Panc1 (cell line): ENCODE results near the gene NCR3LG1.

ENCODE experiments used
- POLR2AphosphoS5 ChIP-seq: IDR thresholded peaks from 2 replicates; pipeline ENCODE4 v1.6.1; 2012; ENCODE audit warnings: mild to moderate bottlenecking, low read depth, low read length, moderate library complexity
- SIN3A ChIP-seq: IDR thresholded peaks from 2 replicates; pipeline ENCODE4 v1.6.1; 2012; ENCODE audit warnings: low read depth, mild to moderate bottlenecking, low read length, moderate library complexity, borderline replicate concordance; ENCODE audit not compliant: insufficient read depth
- TCF7L2 ChIP-seq: IDR thresholded peaks from 2 replicates; pipeline ENCODE4 v1.6.1; 2011; ENCODE audit warnings: mild to moderate bottlenecking, low read depth, low read length, inconsistent platforms
- TF ChIP-seq, protein P1 (sequence below): fragments of 450-650 bp; IDR thresholded peaks from 2 replicates; pipeline ENCODE4 v1.5.1; 2017; ENCODE audit warnings: mild to moderate bottlenecking
- TF ChIP-seq, protein P2 (sequence below), 2 experiments: IDR thresholded peaks; 2 replicates each; pipeline ENCODE4 v1.6.1; 2011 to 2012; ENCODE audit warnings: low read depth in 2 of 2, control low read depth in 1 of 2, low read length in 1 of 2, mild to moderate bottlenecking in 1 of 2, moderate library complexity in 1 of 2; ENCODE audit not compliant: insufficient read depth in 1 of 2

DNA sequence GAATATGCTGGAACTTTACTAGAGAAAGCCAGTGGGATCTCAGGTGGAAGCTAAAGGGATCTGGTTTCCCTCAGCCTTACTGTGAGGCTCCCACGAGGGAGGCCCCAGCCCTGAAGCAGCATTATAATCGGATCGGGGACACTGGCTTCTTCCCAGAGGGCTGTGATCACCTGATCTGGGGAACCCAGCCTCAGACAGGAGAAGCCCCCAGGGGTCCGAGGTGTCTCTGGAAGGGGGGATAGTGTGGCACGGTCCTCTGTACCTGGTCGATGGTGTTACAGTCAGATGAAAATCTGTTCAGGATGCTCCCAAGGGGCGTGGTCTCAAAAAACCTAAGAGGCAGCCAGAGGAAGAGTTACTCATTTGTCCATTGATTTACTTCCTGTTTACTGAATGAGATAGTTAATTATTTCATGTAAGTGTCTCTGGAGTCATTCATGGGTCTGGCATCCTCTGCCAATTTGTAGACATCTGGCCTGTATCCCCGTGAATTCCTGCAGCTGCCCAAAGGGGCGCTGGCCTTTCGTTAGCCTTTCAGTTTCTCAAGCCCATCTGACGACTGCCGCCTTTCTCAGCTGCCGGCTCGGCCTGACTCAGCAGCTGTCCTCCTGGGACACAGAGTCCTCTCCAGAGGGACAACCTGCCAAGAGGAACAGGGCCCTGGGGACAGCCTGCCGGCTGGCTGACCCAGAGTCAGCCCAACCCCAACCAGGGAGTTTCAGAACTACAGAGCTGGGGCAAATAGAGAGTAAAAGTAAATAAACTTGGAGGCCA, 53.8 kb downstream of the NCR3LG1 start:
- TF ChIP-seq, protein P1, sequence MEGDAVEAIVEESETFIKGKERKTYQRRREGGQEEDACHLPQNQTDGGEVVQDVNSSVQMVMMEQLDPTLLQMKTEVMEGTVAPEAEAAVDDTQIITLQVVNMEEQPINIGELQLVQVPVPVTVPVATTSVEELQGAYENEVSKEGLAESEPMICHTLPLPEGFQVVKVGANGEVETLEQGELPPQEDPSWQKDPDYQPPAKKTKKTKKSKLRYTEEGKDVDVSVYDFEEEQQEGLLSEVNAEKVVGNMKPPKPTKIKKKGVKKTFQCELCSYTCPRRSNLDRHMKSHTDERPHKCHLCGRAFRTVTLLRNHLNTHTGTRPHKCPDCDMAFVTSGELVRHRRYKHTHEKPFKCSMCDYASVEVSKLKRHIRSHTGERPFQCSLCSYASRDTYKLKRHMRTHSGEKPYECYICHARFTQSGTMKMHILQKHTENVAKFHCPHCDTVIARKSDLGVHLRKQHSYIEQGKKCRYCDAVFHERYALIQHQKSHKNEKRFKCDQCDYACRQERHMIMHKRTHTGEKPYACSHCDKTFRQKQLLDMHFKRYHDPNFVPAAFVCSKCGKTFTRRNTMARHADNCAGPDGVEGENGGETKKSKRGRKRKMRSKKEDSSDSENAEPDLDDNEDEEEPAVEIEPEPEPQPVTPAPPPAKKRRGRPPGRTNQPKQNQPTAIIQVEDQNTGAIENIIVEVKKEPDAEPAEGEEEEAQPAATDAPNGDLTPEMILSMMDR: no peak
- TF ChIP-seq SIN3A (no peak), POLR2AphosphoS5 (no peak), TCF7L2 (no peak)
- TF ChIP-seq, protein P2, sequence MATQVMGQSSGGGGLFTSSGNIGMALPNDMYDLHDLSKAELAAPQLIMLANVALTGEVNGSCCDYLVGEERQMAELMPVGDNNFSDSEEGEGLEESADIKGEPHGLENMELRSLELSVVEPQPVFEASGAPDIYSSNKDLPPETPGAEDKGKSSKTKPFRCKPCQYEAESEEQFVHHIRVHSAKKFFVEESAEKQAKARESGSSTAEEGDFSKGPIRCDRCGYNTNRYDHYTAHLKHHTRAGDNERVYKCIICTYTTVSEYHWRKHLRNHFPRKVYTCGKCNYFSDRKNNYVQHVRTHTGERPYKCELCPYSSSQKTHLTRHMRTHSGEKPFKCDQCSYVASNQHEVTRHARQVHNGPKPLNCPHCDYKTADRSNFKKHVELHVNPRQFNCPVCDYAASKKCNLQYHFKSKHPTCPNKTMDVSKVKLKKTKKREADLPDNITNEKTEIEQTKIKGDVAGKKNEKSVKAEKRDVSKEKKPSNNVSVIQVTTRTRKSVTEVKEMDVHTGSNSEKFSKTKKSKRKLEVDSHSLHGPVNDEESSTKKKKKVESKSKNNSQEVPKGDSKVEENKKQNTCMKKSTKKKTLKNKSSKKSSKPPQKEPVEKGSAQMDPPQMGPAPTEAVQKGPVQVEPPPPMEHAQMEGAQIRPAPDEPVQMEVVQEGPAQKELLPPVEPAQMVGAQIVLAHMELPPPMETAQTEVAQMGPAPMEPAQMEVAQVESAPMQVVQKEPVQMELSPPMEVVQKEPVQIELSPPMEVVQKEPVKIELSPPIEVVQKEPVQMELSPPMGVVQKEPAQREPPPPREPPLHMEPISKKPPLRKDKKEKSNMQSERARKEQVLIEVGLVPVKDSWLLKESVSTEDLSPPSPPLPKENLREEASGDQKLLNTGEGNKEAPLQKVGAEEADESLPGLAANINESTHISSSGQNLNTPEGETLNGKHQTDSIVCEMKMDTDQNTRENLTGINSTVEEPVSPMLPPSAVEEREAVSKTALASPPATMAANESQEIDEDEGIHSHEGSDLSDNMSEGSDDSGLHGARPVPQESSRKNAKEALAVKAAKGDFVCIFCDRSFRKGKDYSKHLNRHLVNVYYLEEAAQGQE (IDR thresholded peaks at IDR 0.05; ENCODE audit: insufficient read depth in 1 of 2, low read depth in 2 of 2, low read length in 1 of 2): no peak
